ENCODE measurements around the gene IFT88. TPM values are rescaled to one million over a fixed set of nuclear protein-coding genes. Genes with fewer than 3 reads are reported as not detected.

Gene IFT88
- total RNA-seq, 1 experiment from 2014 or later = 19.4 TPM

DNA sequence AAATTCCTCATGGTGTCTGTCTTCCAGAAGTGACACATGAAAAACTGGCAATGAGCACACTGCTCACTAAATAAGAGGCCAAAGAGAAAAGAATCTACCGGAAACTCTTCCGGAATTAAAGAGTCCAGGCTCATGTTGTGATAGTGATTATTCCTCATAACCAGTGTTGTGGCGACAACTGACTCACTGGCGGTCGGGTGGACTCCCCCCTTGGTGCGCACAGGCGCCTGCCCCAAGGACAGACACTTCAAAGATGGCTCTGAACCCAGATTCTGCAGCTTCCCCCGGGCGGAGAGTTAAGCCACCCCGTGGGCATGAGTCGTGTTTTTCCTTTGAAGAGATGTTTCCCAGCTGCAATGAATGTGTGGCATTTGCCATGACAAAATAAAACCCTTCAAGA is 146.8 kb downstream of the IFT88 start:
- BruUV-seq (replicated peaks) = no TSS peak
- ChIA-PET CTCF (no interaction called here), POLR2A (ENCODE audit: low non-redundant PET) (no interaction called here)
- Histone ChIP-seq H3K36me3 (ENCODE audit: insufficient read depth, low read length, poor library complexity, severe bottlenecking) (no peaks in the 10 kb centered on the region), H3K27ac (ENCODE audit: low read depth, low read length, poor library complexity, severe bottlenecking) (no peak overlapping the region), H3K9me3 (ENCODE audit: low read depth, low read length, poor library complexity, severe bottlenecking) (no peaks in the 10 kb centered on the region), H3K27me3 (replicated peaks; ENCODE audit: insufficient read depth, low read depth, low read length, poor library complexity) (no peaks in the 10 kb centered on the region), H3K4me3 (ENCODE audit: low read depth, low read length, poor library complexity, severe bottlenecking) (no peak overlapping the region), H3K4me1 (ENCODE audit: insufficient read depth, low read length, poor library complexity, severe bottlenecking) (peaks cover 15% of the 10 kb centered on the region)
- TF ChIP-seq, protein P1, sequence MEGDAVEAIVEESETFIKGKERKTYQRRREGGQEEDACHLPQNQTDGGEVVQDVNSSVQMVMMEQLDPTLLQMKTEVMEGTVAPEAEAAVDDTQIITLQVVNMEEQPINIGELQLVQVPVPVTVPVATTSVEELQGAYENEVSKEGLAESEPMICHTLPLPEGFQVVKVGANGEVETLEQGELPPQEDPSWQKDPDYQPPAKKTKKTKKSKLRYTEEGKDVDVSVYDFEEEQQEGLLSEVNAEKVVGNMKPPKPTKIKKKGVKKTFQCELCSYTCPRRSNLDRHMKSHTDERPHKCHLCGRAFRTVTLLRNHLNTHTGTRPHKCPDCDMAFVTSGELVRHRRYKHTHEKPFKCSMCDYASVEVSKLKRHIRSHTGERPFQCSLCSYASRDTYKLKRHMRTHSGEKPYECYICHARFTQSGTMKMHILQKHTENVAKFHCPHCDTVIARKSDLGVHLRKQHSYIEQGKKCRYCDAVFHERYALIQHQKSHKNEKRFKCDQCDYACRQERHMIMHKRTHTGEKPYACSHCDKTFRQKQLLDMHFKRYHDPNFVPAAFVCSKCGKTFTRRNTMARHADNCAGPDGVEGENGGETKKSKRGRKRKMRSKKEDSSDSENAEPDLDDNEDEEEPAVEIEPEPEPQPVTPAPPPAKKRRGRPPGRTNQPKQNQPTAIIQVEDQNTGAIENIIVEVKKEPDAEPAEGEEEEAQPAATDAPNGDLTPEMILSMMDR (conservative IDR thresholded peaks at IDR 0.05; ENCODE audit: low read depth, low read length) = no peak
- intact Hi-C loops (cut with micrococcal nuclease; ENCODE audit: unreplicated experiment) = loop anchor here (1.0 to 5.0 kb wide), 3 partner anchors 115 to 764 kb away; no protein-coding TSS in a partner anchor
- peak; percentile 44 for DNase-seq (ENCODE audit: low spot score)

DNA sequence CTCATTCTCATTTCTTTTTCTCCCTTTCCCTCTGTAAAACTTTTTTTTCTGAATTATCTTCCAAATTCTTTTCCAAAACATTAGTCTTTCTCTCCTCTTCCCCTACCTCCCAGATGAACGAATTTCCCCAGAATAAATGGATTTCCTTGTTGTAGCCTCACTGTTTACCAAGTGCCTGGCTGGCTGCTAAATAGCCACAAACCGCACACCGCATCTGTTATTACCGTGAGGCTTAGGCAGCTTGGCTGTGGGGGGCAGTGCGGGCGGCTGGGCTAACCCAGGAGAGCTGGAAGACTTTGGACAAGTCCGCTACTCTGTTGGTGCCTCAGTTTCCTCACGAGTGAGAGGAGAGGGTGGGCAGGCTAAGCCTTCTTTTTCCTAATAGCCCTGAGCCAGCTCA is 147.2 kb downstream of the IFT88 start:
- TF ChIP-seq, protein P1 (conservative IDR thresholded peaks at IDR 0.05; ENCODE audit: low read depth, low read length) = no peak
- no peak for TF ChIP-seq EZH2 (IDR thresholded peaks at IDR 0.05; ENCODE audit: borderline replicate concordance, low read depth, low read length, poor library complexity, severe bottlenecking)
- Histone ChIP-seq H3K9me3 (ENCODE audit: low read depth, low read length, poor library complexity, severe bottlenecking) (no peaks in the 10 kb centered on the region), H3K36me3 (ENCODE audit: insufficient read depth, low read length, poor library complexity, severe bottlenecking) (no peaks in the 10 kb centered on the region), H3K4me1 (ENCODE audit: insufficient read depth, low read length, poor library complexity, severe bottlenecking) (peaks cover 15% of the 10 kb centered on the region), H3K4me3 (ENCODE audit: low read depth, low read length, poor library complexity, severe bottlenecking) (no peak overlapping the region), H3K27me3 (replicated peaks; ENCODE audit: insufficient read depth, low read depth, low read length, poor library complexity) (no peaks in the 10 kb centered on the region), H3K27ac (ENCODE audit: low read depth, low read length, poor library complexity, severe bottlenecking) (no peak overlapping the region)
- CTCF ChIA-PET = no interaction called here
- no TSS peak for BruUV-seq (replicated peaks)
- no peak for DNase-seq (ENCODE audit: low spot score)
- intact Hi-C loops (cut with micrococcal nuclease; ENCODE audit: unreplicated experiment) = loop anchor here (5.0 kb wide), 1 partner anchor 763 kb away; no protein-coding TSS in a partner anchor
- POLR2A ChIA-PET (ENCODE audit: low non-redundant PET) = no interaction called here

GRCh38 chr13:20714563-20715329 is 147.8 kb downstream of the IFT88 start:
- POLR2A ChIA-PET (ENCODE audit: low non-redundant PET) = no interaction called here
- intact Hi-C loops (cut with micrococcal nuclease; ENCODE audit: unreplicated experiment) = loop anchor here (5.0 kb wide), 1 partner anchor 763 kb away; no protein-coding TSS in a partner anchor

More at GRCh38 chr13:20714563-20715329, 147.8 kb downstream of the IFT88 start:
- TF ChIP-seq EZH2 (IDR thresholded peaks at IDR 0.05; ENCODE audit: borderline replicate concordance, low read depth, low read length, poor library complexity, severe bottlenecking) = no peak
- TF ChIP-seq, protein P1 (conservative IDR thresholded peaks at IDR 0.05; ENCODE audit: low read depth, low read length) = no peak
- CTCF ChIA-PET = no interaction called here
- no TSS peak for BruUV-seq (replicated peaks)
- H3K27ac ChIP-seq (ENCODE audit: low read depth, low read length, poor library complexity, severe bottlenecking) = no peak overlapping the region
- peaks cover 15% of the 10 kb centered on the region for H3K4me1 ChIP-seq (ENCODE audit: insufficient read depth, low read length, poor library complexity, severe bottlenecking)
- H3K36me3 ChIP-seq (ENCODE audit: insufficient read depth, low read length, poor library complexity, severe bottlenecking) = no peaks in the 10 kb centered on the region
- H3K9me3 ChIP-seq (ENCODE audit: low read depth, low read length, poor library complexity, severe bottlenecking) = no peaks in the 10 kb centered on the region
- no peak overlapping the region for H3K4me3 ChIP-seq (ENCODE audit: low read depth, low read length, poor library complexity, severe bottlenecking)
- DNase-seq (ENCODE audit: low spot score) = no peak
- no peaks in the 10 kb centered on the region for H3K27me3 ChIP-seq (replicated peaks; ENCODE audit: insufficient read depth, low read depth, low read length, poor library complexity)
